GM18502 (cell line): Measurements from ENCODE around the gene GRK5.
"Not testable (repeated sequence)": the region's sequence is repeated elsewhere in the genome, so short reads cannot be mapped to it uniquely, and the experiment has no call there.

Source experiments
- ATAC-seq: cut with Tn5 transposase; IDR thresholded peaks from one replicate; pipeline ENCODE4 v1.9.1; 2021; ENCODE audit warnings: mild to moderate bottlenecking; ENCODE audit not compliant: unreplicated experiment, poor library complexity

The GRK5 gene

DNA sequence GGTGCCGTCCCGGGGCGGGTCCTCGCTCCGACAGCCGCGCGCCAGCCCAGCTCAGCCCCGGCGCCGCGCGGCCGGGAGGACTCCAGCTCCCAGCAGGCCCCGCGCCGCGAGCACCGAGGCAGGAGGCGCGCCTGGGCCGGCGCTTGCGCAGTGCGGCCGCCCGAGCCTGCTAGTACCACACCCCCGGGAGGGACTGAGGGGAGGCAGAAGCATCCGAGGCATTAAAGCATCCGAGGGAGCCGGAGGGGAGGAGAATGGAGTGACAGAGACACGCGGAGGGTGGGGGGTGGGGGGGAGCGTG, at the start of gene GRK5:
Gene GRK5, plus strand, starts transcription at position 206 of the 301 bp plus-strand sequence. CDS start 347 bp downstream, outside the sequence.
- ATAC-seq: peak; percentile 78

DNA sequence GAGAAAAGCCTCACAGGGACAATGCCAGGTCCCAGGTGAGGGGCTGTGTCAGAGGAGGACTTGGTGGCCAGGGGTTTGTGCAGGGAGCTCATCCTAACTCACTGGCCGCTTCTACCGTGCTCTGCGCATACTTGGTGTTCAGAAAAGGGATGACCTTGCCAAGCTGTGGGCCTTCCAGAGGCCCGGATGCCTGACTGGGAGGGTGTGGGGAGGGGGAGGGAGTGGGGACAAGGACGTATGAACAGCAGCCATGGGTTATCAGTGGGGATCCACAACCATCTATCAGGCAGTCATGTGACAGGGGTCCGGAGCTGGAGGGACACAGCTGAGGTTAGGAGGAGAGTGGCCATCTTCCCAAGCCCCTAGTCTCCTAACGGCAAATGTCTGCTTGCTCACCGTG, 48.0 kb upstream of the GRK5 start:
- ATAC-seq: no peak

GRCh38 chr10:119161680-119162451, 45.5 kb upstream of the GRK5 start:
- ATAC-seq: no peak

GRCh38 chr10:119162452-119163092, 44.8 kb upstream of the GRK5 start:
- no peak for ATAC-seq

DNA sequence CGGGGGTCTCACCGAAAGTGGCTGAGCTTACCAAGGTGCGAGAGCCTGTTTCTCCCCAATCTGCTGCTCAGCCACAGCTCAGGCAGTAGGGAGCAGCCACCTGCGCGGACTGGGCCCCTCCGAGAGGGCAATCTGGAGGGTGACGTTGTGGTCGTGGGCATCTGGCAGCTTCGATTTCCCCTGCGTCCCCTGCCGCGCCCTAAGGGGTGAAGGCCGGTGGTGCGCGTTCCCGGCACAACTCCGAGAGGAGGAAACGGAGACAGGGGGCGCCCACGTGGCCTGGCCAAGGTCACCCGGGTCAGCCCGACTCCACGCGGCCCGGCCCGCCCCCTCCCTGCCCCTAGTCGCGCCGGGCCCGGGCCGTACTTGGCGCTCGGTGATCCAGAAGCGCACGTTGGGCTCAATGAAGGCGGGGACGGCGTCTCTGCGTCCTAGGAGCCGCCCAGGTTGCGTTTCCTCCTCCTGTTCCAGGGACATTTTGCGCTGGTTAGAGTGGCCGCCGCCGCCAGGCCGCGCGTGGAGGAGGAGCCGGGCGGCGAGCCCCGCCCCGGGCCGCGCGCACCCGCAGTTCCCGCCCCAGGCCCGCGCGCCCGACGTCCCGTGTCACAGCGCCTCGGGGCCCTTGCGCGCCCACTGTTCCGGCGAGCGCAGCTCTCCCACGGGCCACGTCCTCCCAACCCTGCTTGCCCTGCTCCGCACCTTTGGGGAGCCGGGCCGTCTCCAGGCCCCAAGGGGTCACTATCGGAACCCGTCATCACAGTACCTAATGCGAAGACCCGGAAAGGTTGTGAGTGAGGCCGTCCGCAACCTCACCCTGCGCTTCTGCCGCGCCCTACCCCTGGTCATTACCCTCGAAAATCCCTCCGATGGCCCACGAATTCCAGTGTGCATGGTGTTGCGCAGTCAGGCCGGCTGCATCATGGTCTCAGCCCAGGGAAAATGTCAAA, 41.9 kb upstream of the GRK5 start, which contains the start of gene SFXN4:
Gene SFXN4, minus strand, starts transcription at position 544 of the 947 bp plus-strand sequence. Its CDS starts 67 bp downstream, at position 477.
- ATAC-seq: peak; percentile 94

- no peak for ATAC-seq
These were observed 41.3 kb upstream of the GRK5 start for GRCh38 chr10:119166118-119166500.

DNA sequence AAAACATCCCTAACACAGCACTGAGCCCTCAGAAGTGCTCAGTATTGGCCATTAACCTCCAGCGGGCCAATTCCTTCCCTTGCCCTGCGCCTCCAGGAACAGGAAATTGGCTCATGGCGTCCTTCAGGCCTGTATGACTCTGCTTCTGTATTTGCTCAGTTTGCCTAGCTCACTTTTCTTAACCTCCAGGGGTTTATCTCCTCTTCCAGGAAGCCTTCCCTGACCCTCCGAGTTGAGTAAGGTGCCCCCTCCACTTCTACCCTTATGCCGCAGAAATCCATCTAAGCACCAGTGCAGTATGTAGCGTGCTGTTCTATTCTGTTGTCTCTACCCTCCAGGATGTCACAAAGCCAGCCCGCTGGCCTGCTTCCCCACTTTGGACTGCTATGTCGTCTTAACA, 40.8 kb upstream of the GRK5 start:
- no peak for ATAC-seq

GRCh38 chr10:119167041-119167440, 40.3 kb upstream of the GRK5 start:
- no peak for ATAC-seq

DNA sequence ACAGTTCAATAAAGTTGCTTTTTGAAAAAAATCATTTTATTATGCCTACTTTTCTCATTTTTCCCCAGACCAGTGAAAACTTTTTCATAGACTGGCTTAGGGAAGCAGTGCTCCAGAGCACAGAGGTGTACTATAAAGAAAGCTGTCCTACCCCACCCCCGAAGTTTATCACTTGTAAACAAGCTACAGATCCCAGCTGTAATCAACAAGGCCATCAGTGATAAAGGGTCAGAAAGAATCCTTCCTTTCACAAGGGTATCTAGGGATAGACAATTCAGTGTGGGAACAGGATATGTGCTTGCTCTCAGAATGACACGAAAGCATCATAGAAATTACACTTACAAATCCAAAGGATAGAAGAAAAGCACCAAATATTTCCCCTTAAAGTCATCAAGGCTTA, 33.3 kb upstream of the GRK5 start:
- ATAC-seq: no peak

DNA sequence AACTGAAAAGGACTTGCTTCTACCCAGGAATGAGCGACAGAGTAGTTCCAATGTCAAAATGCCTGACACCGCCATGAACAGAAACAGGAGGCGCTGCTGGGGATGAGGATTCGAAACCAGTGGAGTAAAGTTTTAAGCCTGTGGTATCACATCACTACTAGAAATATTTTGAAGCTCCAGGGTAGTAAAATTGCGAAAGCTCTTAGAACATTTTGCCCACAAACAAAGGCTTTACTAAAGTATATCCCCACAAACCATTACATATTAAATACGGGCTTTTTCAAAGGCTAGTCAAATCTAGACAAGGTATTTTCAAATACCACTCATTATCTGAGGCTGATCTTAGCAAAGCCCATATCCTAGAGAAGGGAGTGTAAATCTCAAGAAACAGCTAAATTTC, 31.2 kb upstream of the GRK5 start:
- ATAC-seq: no peak

DNA sequence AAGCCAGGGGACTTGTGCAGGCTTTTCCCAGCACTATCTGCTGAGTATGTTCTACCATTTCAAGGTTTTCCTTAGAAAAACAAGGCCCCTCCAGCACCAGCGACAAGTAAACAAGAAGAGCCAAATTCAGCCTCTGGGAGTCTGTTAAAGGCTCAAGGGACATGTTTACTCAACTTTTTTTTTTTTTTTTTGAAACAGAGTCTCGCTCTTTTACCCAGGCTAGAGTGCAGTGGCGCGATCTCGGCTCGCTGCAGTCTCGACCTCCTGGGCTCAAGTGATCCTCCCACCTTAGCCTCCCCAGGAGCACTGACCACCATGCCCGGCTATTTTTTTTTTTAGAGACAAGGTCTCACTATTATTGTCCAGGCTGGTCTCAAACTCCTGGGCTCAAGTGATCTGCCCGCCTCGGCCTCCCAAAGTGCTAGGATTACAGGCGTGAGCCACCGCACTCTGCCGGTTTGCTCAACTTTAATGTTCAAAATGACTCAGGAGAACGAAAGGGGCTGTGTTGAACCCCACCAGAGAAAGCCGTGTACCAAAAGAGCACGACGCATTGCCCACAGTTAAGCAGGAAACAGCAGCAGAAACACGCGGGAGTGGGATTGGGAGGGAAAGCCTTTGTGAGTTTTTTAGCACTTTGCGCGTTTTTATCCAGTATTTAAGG, 29.5 kb upstream of the GRK5 start:
- peak; percentile 23 for ATAC-seq

- peak; percentile 95 for ATAC-seq
These were observed 28.8 kb upstream of the GRK5 start, which contains the start of gene PRDX3 for GRCh38 chr10:119178372-119179119. TSS of gene PRDX3 (minus strand) at chr10:119178812. CDS start at chr10:119178790, 22 bp downstream.

DNA sequence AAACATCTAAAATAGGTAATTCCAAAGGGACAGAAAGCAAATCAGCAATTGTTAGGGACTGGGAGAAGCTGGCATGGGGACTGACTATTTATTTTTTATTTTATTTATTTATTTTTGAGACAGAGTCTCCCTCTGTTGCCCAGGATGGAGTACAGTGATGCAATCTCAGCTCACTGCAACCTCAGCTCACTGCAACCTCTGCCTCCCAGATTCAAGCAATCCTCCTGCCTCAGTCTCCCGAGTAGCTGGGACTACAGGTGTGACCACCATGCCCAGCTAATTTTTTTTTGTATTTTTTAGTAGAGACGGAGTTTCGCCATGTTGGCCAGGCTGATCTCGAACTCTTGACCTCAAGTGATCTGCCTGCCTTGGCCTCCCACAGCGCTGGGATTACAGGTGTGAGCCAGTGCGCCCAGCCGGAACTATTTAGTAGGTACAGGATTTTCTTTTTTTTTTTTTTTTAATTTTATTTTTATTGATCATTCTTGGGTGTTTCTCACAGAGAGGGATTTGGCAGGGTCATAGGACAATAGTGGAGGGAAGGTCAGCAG, 26.4 kb upstream of the GRK5 start:
- not testable (repeated sequence) for ATAC-seq

- ATAC-seq: no peak
These were observed 23.5 kb upstream of the GRK5 start for GRCh38 chr10:119183664-119184412.

GRCh38 chr10:119189811-119190282, 17.5 kb upstream of the GRK5 start:
- peak; percentile 65 for ATAC-seq

DNA sequence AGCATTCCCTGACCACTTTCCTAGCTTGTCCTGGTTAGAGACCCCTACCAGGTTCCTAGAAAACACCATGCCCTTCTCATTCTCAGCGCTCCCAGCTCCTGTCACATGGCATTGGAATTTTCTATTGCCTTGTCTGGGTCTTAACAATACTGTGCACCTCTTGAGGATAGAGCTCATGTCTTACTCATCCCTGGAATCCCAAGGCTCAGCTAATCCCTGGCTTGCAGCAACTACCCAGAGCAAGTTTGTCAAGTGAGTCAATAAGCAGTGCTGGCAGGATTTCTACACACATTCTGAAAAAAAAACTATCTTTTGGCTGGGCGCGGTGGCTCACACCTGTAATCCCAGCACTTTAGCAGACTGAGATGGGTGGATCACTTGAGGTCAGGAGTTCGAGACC, 17.0 kb upstream of the GRK5 start:
- ATAC-seq: no peak

GRCh38 chr10:119190954-119191785, 16.2 kb upstream of the GRK5 start:
- no peak for ATAC-seq

- no peak for ATAC-seq
These were observed 15.5 kb upstream of the GRK5 start for GRCh38 chr10:119191881-119192280.
